K562 (cell line): ENCODE data around the gene TRIM31. TPM values are rescaled to one million over a fixed set of nuclear protein-coding genes. Genes with fewer than 3 reads are reported as not detected.

ENCODE experiments used
- CBX3 ChIP-seq, 2 experiments: IDR thresholded peaks; 1 replicate in 1 of 2; 2 replicates in 1 of 2; pipeline ENCODE4 v1.6.1; 2012; ENCODE audit warnings: inconsistent platforms in 2 of 2, low read length in 2 of 2, borderline replicate concordance in 1 of 2, control low read depth in 1 of 2
- CTBP1 ChIP-seq: fragments of 450-650 bp; IDR thresholded peaks from 2 replicates; pipeline ENCODE4 v1.6.1; 2016; ENCODE audit warnings: borderline replicate concordance
- ESRRA ChIP-seq: fragments of 450-650 bp; IDR thresholded peaks from 2 replicates; pipeline ENCODE4 v1.6.1; 2014; ENCODE audit warnings: low read depth, mild to moderate bottlenecking, moderate library complexity, borderline replicate concordance
- FOXM1 ChIP-seq, 2 experiments: fragments of 450-650 bp in 1 of 2; sonication (generic) in 1 of 2; formaldehyde crosslinking in 1 of 2; IDR thresholded peaks; 2 replicates each; pipeline versions ENCODE4 v1.6.1 to v1.9.0; 2017 to 2022; ENCODE audit warnings: low read depth in 2 of 2, mild to moderate bottlenecking in 2 of 2, missing genetic modification reagents in 1 of 2, moderate library complexity in 1 of 2
- HDAC3 ChIP-seq: fragments of 450-650 bp; IDR thresholded peaks from 2 replicates; pipeline ENCODE4 v1.6.1; 2018; ENCODE audit warnings: borderline replicate concordance, mild to moderate bottlenecking, moderate library complexity; ENCODE audit not compliant: partially characterized antibody
- MYBL2 ChIP-seq, 2 experiments: fragments of 450-650 bp in 1 of 2; sonication (generic) in 1 of 2; formaldehyde crosslinking in 1 of 2; IDR thresholded peaks; 2 replicates each; pipeline versions ENCODE4 v1.6.1 to v1.8.1; 2017 to 2022; ENCODE audit warnings: borderline replicate concordance in 1 of 2, inconsistent platforms in 1 of 2, low read depth in 1 of 2, mild to moderate bottlenecking in 1 of 2, missing genetic modification reagents in 1 of 2, moderate library complexity in 1 of 2
- RBFOX2 ChIP-seq: fragments of 200-400 bp; formaldehyde crosslinking; IDR thresholded peaks from 2 replicates; pipeline ENCODE4 v1.6.1; 2017; ENCODE audit warnings: low read depth, mild to moderate bottlenecking, low read length, moderate library complexity
- RFX1 ChIP-seq: fragments of 450-650 bp; IDR thresholded peaks from 2 replicates; pipeline ENCODE4 v1.6.1; 2016; ENCODE audit warnings: mild to moderate bottlenecking, moderate library complexity
- ZNF583 ChIP-seq: fragments of 250-450 bp; sonication (Bioruptor Pico); IDR thresholded peaks from 2 replicates; pipeline ENCODE4 v1.4.0; 2020
- polyA plus RNA-seq, 8 experiments: library from polyadenylated mRNA; depleted of rRNA in 4 of 8; stranded (reverse) in 5 of 8; unstranded in 3 of 8; fragments of >200 nt; fragmentation: Nextera tagmentation in 2 of 8; fragmentation: Illumina TruSeq in 1 of 8; extraction: Ambion mirVana in 2 of 8; extraction: Trizol in 1 of 8; gene quantifications; 2 replicates each; pipeline versions ENCODE4 v1.2.1 to v1.2.3, GENCODE V29; 2011 to 2014; ENCODE audit warnings: inconsistent platforms in 1 of 8, missing spikeins in 1 of 8
- total RNA-seq, 7 experiments: library from RNA; depleted of rRNA in 6 of 7; stranded (reverse); fragments of >200 nt in 6 of 7; fragmentation: Illumina TruSeq in 2 of 7; extraction: Trizol in 2 of 7; gene quantifications; 2 replicates each; pipeline versions ENCODE4 v1.2.1 to v1.2.3, GENCODE V29; 2011 to 2021; ENCODE audit warnings: low replicate concordance in 1 of 7
- TF ChIP-seq, protein P1 (sequence below): fragments of 450-650 bp; IDR thresholded peaks from 2 replicates; pipeline ENCODE4 v1.6.1; 2018; ENCODE audit warnings: mild to moderate bottlenecking, low read depth; ENCODE audit not compliant: partially characterized antibody
- TF ChIP-seq, protein P2 (sequence below): fragments of 250-450 bp; sonication (Bioruptor Pico); IDR thresholded peaks from 2 replicates; pipeline ENCODE4 v1.4.0; 2020; ENCODE audit warnings: mild to moderate bottlenecking, moderate library complexity
- TF ChIP-seq, protein P3 (sequence below): sonication (generic); formaldehyde crosslinking; IDR thresholded peaks from 2 replicates; pipeline ENCODE4 v1.8.1; 2022; ENCODE audit warnings: missing genetic modification reagents
- TF ChIP-seq, protein P4 (sequence below): IDR thresholded peaks from 2 replicates; pipeline ENCODE4 v1.6.1; 2016; ENCODE audit warnings: missing genetic modification characterization, missing compliant biosample characterization
- TF ChIP-seq, protein P5 (sequence below): fragments of 250-450 bp; sonication (Bioruptor Pico); IDR thresholded peaks from 2 replicates; pipeline ENCODE4 v1.5.0; 2021; ENCODE audit warnings: mild to moderate bottlenecking, borderline replicate concordance

TRIM31 gene
- total and polyA plus RNA-seq, 9 of the 15 experiments (the other 6 are each of a cell fraction or from before 2014, with no cell fraction given), result not detected

DNA sequence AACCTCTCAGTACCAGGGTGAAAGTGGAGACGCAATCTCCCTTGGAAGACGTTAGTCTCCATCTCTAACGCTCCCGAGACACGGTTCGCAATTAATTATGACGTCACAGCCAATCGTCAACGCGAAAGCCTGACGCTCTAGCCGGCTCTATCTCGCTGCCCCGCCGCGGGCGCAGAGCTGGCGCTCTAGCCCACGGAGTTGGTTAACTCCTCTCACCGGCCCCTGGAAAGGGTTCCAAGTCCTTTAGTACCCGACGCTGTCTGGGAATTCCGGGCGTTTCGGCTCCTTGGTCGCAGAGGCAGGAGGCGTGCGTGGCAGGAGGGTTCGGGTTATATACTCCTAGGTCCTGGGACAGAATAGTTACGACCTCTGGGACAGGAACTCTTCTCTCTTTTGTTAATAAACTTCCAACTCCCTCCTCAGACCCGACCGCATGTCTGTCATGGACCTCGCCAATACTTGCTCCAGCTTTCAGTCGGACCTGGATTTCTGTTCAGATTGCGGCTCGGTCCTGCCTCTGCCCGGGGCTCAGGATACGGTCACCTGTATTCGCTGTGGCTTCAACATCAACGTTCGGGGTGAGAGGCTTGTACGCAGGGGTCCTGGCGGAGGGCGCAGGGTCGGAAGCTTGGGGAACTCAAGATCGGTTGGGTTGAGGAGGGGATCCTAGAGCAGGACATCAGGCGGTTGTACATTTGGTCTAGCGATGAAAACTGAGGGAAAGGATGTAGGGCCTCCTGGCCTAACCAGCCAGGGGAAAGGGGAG, 51.6 kb downstream of the TRIM31 start, which contains the start of gene POLR1H (continued):
- no peak; the same call in 1 of the 2 replicates for TF ChIP-seq ESRRA
- peak; percentile 93 for TF ChIP-seq RBFOX2
- TF ChIP-seq MYBL2 (IDR thresholded peaks at IDR 0.05; ENCODE audit: low read depth), result peak; percentile 80
- no peak for TF ChIP-seq MYBL2 (CRISPR knock-in tag; IDR thresholded peaks at IDR 0.05; ENCODE audit: borderline replicate concordance)
- TF ChIP-seq RFX1, result no peak
- peak; percentile 55; the same call in 1 of the 2 replicates for TF ChIP-seq CTBP1
- peak in 1 of 2 experiments; percentile 35; a peak in 1 of 3 replicates for TF ChIP-seq CBX3 (IDR thresholded peaks at IDR 0.05; ENCODE audit: borderline replicate concordance in 1 of 2, low read length in 2 of 2)
- TF ChIP-seq, protein P1, sequence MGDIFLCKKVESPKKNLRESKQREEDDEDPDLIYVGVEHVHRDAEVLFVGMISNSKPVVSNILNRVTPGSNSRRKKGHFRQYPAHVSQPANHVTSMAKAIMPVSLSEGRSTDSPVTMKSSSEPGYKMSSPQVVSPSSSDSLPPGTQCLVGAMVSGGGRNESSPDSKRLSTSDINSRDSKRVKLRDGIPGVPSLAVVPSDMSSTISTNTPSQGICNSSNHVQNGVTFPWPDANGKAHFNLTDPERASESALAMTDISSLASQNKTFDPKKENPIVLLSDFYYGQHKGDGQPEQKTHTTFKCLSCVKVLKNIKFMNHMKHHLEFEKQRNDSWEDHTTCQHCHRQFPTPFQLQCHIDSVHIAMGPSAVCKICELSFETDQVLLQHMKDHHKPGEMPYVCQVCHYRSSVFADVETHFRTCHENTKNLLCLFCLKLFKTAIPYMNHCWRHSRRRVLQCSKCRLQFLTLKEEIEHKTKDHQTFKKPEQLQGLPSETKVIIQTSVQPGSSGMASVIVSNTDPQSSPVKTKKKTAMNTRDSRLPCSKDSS, result no peak
- TF ChIP-seq FOXM1 (IDR thresholded peaks at IDR 0.05; ENCODE audit: low read depth), result peak; percentile 53; the same call in 1 of the 2 replicates
- no peak for TF ChIP-seq FOXM1 (CRISPR knock-in tag; IDR thresholded peaks at IDR 0.05; ENCODE audit: low read depth)
- TF ChIP-seq, protein P2, sequence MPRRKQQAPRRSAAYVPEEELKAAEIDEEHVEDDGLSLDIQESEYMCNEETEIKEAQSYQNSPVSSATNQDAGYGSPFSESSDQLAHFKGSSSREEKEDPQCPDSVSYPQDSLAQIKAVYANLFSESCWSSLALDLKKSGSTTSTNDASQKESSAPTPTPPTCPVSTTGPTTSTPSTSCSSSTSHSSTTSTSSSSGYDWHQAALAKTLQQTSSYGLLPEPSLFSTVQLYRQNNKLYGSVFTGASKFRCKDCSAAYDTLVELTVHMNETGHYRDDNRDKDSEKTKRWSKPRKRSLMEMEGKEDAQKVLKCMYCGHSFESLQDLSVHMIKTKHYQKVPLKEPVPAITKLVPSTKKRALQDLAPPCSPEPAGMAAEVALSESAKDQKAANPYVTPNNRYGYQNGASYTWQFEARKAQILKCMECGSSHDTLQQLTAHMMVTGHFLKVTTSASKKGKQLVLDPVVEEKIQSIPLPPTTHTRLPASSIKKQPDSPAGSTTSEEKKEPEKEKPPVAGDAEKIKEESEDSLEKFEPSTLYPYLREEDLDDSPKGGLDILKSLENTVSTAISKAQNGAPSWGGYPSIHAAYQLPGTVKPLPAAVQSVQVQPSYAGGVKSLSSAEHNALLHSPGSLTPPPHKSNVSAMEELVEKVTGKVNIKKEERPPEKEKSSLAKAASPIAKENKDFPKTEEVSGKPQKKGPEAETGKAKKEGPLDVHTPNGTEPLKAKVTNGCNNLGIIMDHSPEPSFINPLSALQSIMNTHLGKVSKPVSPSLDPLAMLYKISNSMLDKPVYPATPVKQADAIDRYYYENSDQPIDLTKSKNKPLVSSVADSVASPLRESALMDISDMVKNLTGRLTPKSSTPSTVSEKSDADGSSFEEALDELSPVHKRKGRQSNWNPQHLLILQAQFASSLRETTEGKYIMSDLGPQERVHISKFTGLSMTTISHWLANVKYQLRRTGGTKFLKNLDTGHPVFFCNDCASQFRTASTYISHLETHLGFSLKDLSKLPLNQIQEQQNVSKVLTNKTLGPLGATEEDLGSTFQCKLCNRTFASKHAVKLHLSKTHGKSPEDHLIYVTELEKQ (CRISPR knock-in tag), result peak; percentile 21; the same call in 1 of the 2 replicates
- no peak for TF ChIP-seq HDAC3
- TF ChIP-seq, protein P3, sequence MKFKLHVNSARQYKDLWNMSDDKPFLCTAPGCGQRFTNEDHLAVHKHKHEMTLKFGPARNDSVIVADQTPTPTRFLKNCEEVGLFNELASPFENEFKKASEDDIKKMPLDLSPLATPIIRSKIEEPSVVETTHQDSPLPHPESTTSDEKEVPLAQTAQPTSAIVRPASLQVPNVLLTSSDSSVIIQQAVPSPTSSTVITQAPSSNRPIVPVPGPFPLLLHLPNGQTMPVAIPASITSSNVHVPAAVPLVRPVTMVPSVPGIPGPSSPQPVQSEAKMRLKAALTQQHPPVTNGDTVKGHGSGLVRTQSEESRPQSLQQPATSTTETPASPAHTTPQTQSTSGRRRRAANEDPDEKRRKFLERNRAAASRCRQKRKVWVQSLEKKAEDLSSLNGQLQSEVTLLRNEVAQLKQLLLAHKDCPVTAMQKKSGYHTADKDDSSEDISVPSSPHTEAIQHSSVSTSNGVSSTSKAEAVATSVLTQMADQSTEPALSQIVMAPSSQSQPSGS (CRISPR knock-in tag), result peak; percentile 86; the same call in 1 of the 2 replicates
- TF ChIP-seq, protein P4, sequence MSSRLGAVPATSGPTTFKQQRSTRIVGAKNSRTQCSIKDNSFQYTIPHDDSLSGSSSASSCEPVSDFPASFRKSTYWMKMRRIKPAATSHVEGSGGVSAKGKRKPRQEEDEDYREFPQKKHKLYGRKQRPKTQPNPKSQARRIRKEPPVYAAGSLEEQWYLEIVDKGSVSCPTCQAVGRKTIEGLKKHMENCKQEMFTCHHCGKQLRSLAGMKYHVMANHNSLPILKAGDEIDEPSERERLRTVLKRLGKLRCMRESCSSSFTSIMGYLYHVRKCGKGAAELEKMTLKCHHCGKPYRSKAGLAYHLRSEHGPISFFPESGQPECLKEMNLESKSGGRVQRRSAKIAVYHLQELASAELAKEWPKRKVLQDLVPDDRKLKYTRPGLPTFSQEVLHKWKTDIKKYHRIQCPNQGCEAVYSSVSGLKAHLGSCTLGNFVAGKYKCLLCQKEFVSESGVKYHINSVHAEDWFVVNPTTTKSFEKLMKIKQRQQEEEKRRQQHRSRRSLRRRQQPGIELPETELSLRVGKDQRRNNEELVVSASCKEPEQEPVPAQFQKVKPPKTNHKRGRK, result no peak
- no peak for TF ChIP-seq ZNF583 (CRISPR knock-in tag)
- TF ChIP-seq, protein P5, sequence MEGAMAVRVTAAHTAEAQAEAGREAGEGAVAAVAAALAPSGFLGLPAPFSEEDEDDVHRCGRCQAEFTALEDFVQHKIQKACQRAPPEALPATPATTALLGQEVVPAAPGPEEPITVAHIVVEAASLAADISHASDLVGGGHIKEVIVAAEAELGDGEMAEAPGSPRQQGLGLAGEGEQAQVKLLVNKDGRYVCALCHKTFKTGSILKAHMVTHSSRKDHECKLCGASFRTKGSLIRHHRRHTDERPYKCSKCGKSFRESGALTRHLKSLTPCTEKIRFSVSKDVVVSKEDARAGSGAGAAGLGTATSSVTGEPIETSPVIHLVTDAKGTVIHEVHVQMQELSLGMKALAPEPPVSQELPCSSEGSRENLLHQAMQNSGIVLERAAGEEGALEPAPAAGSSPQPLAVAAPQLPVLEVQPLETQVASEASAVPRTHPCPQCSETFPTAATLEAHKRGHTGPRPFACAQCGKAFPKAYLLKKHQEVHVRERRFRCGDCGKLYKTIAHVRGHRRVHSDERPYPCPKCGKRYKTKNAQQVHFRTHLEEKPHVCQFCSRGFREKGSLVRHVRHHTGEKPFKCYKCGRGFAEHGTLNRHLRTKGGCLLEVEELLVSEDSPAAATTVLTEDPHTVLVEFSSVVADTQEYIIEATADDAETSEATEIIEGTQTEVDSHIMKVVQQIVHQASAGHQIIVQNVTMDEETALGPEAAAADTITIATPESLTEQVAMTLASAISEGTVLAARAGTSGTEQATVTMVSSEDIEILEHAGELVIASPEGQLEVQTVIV (CRISPR knock-in tag), result no peak
